GM12878 (cell line): Measurements from ENCODE around the gene ZNF701. TPM values are rescaled to one million over a fixed set of nuclear protein-coding genes. Genes with fewer than 3 reads are reported as not detected.

Experiments
- ATAC-seq: fragments of 200-7000 bp; cut with Tn5 transposase; 3 replicates; pipeline ENCODE4 v1.9.1; 2020; ENCODE audit warnings: mild to moderate bottlenecking, moderate library complexity
- BruUV-seq: library from RNA; stranded (reverse); fragments of 400-500 nt; replicated peaks from 2 replicates; lab custom pipeline; 2021; lab: Mats Ljungman, UMichigan
- CTCF ChIA-PET: fragments of 300-600 bp; sonication (Branson Sonifier 250); formaldehyde crosslinking; extraction: SDS; loops from one replicate; lab custom pipeline; 2021; ENCODE audit warnings: inconsistent platforms; lab: Yijun Ruan, JAX
- POLR2A ChIA-PET: fragments of 350-600 bp; formaldehyde crosslinking; extraction: SDS; loops from one replicate; lab custom pipeline; 2021; ENCODE audit warnings: inconsistent platforms; lab: Charles Lee
- RAD21 ChIA-PET: fragments of 300-600 bp; sonication (Branson Sonifier 250); formaldehyde crosslinking; loops from one replicate; lab custom pipeline; 2023; ENCODE audit warnings: antibody characterized with exemption; ENCODE audit not compliant: unreplicated experiment; lab: Charles Lee
- SMC1A ChIA-PET: fragments of 300-600 bp; sonication (Branson Sonifier 250); formaldehyde crosslinking; loops from one replicate; lab custom pipeline; 2023; ENCODE audit not compliant: unreplicated experiment, uncharacterized antibody; lab: Charles Lee
- DNase-seq: peaks from one replicate; pipeline ENCODE4 v3.0.0-alpha.2; 2011; ENCODE audit warnings: low read depth, low spot score
- FAIRE-seq: peaks from 3 replicates; lab custom pipeline; 2011; peaks lifted over from hg19 to GRCh38; lab: Jason Lieb, UNC
- H2AFZ ChIP-seq: 2 replicates; pipeline ENCODE4 v1.6.0; 2011; ENCODE audit warnings: low read depth, low read length, control low read depth; ENCODE audit not compliant: control insufficient read depth
- H3K27ac ChIP-seq: 2 replicates; pipeline ENCODE4 v1.5.1; 2011; ENCODE audit warnings: control low read depth; ENCODE audit not compliant: control insufficient read depth, insufficient read depth
- H3K27me3 ChIP-seq, 2 experiments: replicated peaks in 1 of 2; 2 replicates each; pipeline versions ENCODE4 v1.6.0 to v1.6.1; 2011; ENCODE audit warnings: low read length in 1 of 2; ENCODE audit not compliant: control insufficient read depth in 2 of 2, insufficient read depth in 2 of 2
- H3K36me3 ChIP-seq, 2 experiments: 2 replicates each; pipeline ENCODE4 v1.5.1; 2011; ENCODE audit warnings: low read length in 1 of 2; ENCODE audit not compliant: control insufficient read depth in 2 of 2, insufficient read depth in 2 of 2
- H3K4me1 ChIP-seq: 2 replicates; pipeline ENCODE4 v1.6.1; 2011; ENCODE audit warnings: mild to moderate bottlenecking, low read length, moderate library complexity, mixed read lengths; ENCODE audit not compliant: control insufficient read depth, insufficient read depth
- H3K4me2 ChIP-seq: 2 replicates; pipeline ENCODE4 v1.6.0; 2011; ENCODE audit warnings: control low read depth; ENCODE audit not compliant: control insufficient read depth, insufficient read depth
- H3K4me3 ChIP-seq: fragments of 200-600 bp; sonication (generic); 2 replicates; pipeline ENCODE4 v1.5.1; 2016
- H3K79me2 ChIP-seq: 2 replicates; pipeline ENCODE4 v1.6.0; 2011; ENCODE audit warnings: low read length; ENCODE audit not compliant: control insufficient read depth, insufficient read depth
- H3K9ac ChIP-seq: 2 replicates; pipeline ENCODE4 v1.8.0; 2011; ENCODE audit warnings: low read length, control low read depth, mixed read lengths; ENCODE audit not compliant: control insufficient read depth, insufficient read depth
- H3K9me3 ChIP-seq: replicated peaks from 3 replicates; pipeline ENCODE4 v1.5.1; 2011; ENCODE audit warnings: mild to moderate bottlenecking, low read length; ENCODE audit not compliant: control insufficient read depth, insufficient read depth
- H4K20me1 ChIP-seq: 2 replicates; pipeline ENCODE4 v1.6.0; 2011; ENCODE audit not compliant: control insufficient read depth, insufficient read depth
- ATF2 ChIP-seq: IDR thresholded peaks from 2 replicates; pipeline ENCODE4 v1.6.1; 2012; ENCODE audit warnings: low read length, inconsistent platforms
- EGR1 ChIP-seq, 2 experiments: IDR thresholded peaks; 1 replicate in 1 of 2; 2 replicates in 1 of 2; pipeline ENCODE4 v1.6.1; 2011 to 2012; ENCODE audit warnings: low read depth in 2 of 2, low read length in 2 of 2, borderline replicate concordance in 1 of 2, mild to moderate bottlenecking in 1 of 2, moderate library complexity in 1 of 2
- NKRF ChIP-seq: fragments of 450-650 bp; conservative IDR thresholded peaks from 2 replicates; pipeline ENCODE4 v1.6.1; 2017; ENCODE audit warnings: mild to moderate bottlenecking, moderate library complexity
- SUZ12 ChIP-seq: fragments of 200-600 bp; sonication (generic); IDR thresholded peaks from one replicate; pipeline ENCODE4 v1.6.1; 2018; ENCODE audit warnings: antibody characterized with exemption, mild to moderate bottlenecking; ENCODE audit not compliant: unreplicated experiment
- WGBS: methylation state at CpG from one replicate; pipeline ENCODE4 v1.1.6; 2016; ENCODE audit warnings: low lambda C conversion rate; ENCODE audit not compliant: insufficient replicate concordance, insufficient coverage; ENCODE audit errors: missing lambda C conversion rate; 5-methylcytosine and 5-hydroxymethylcytosine counted together
- in situ Hi-C: fragments of 300-500 bp; cut with MboI; formaldehyde crosslinking; loops from 9 replicates; pipeline ENCODE4 v1.14.3; 2018; ENCODE audit warnings: mixed read lengths
- intact Hi-C: fragments of 100-400 bp; cut with micrococcal nuclease; formaldehyde crosslinking; loops from one replicate; pipeline ENCODE4 v1.14.2; 2022; ENCODE audit not compliant: unreplicated experiment
- polyA plus RNA-seq, 11 experiments: library from polyadenylated mRNA; depleted of rRNA in 4 of 11; unstranded in 6 of 11; stranded (reverse) in 5 of 11; fragments of >200 nt; fragmentation: Nextera tagmentation in 4 of 11; fragmentation: Illumina TruSeq in 1 of 11; extraction: Ambion mirVana in 4 of 11; extraction: Trizol in 1 of 11; gene quantifications; 1 replicate in 1 of 11; 2 replicates in 10 of 11; pipeline versions ENCODE4 v1.2.1 to v1.2.3, GENCODE V29; 2011 to 2016; ENCODE audit warnings: inconsistent platforms in 2 of 11, missing spikeins in 2 of 11, low read depth in 1 of 11
- total RNA-seq, 4 experiments: library from RNA; depleted of rRNA in 3 of 4; stranded (reverse); fragments of >200 nt in 3 of 4; fragmentation: Illumina TruSeq in 1 of 4; extraction: Trizol in 1 of 4; gene quantifications; 2 replicates each; pipeline versions ENCODE4 v1.2.1 to v1.2.3, GENCODE V29; 2013 to 2021

ZNF701 gene
- total and polyA plus RNA-seq, 10 of the 15 experiments (the other 5 are each of a cell fraction or from before 2014, with no cell fraction given): 3.1 to 18.1 (median 8.0) TPM

GRCh38 chr19:52522551-52522950 is 47.5 kb upstream of the ZNF701 start:
- Histone ChIP-seq H3K79me2 (no peaks in the 10 kb centered on the region; the same call in 1 of the 2 replicates), H2AFZ (no peak overlapping the region), H3K4me1 (no peaks in the 10 kb centered on the region; the same call in 1 of the 2 replicates), H3K4me2 (no peak overlapping the region), H3K9me3 (no peaks in the 10 kb centered on the region; the same call in 1 of the 3 replicates), H3K27me3 (no peaks in the 10 kb centered on the region), H3K27ac (no peak overlapping the region), H3K36me3 (no peaks in the 10 kb centered on the region), H3K9ac (no peak overlapping the region), H3K4me3 (no peak overlapping the region), H4K20me1 (no peaks in the 10 kb centered on the region)
- no peak for ATAC-seq
- CTCF ChIA-PET: no interaction called here
- POLR2A ChIA-PET: no interaction called here
- SMC1A ChIA-PET: no interaction called here
- RAD21 ChIA-PET: no interaction called here
- no peak for FAIRE-seq
- DNase-seq: no peak
- no peak for TF ChIP-seq EGR1 (IDR thresholded peaks at IDR 0.05; ENCODE audit: borderline replicate concordance in 1 of 2, low read depth in 2 of 2, low read length in 2 of 2)
- no TSS peak for BruUV-seq
- intact Hi-C loops (no loop called here), in situ Hi-C loops (no loop called here)
- 64% methylated on average over 6 of the region's 14 CpGs for WGBS

- FAIRE-seq (no peak), ATAC-seq (no peak)
- H3K4me3 ChIP-seq: no peak overlapping the region
- no peaks in the 10 kb centered on the region; the same call in 1 of the 3 replicates for H3K9me3 ChIP-seq
- in situ Hi-C loops: no loop called here
- 76% methylated on average over 20 of the region's 20 CpGs for WGBS
- BruUV-seq: no TSS peak
- intact Hi-C loops: no loop called here
- H2AFZ ChIP-seq: no peak overlapping the region
- no peak overlapping the region for H3K27ac ChIP-seq
- H4K20me1 ChIP-seq: no peaks in the 10 kb centered on the region
- H3K4me1 ChIP-seq: no peaks in the 10 kb centered on the region; the same call in 1 of the 2 replicates
- CTCF ChIA-PET: no interaction called here
- H3K27me3 ChIP-seq: no peaks in the 10 kb centered on the region
- H3K9ac ChIP-seq: no peak overlapping the region
- SMC1A ChIA-PET: no interaction called here
- POLR2A ChIA-PET: no interaction called here
- peaks cover 15% of the 10 kb centered on the region for H3K79me2 ChIP-seq
- RAD21 ChIA-PET: no interaction called here
- no peaks in the 10 kb centered on the region for H3K36me3 ChIP-seq
- TF ChIP-seq NKRF (no peak), ATF2 (no peak), SUZ12 (no peak)
- TF ChIP-seq, all 136 proteins: peak for 0
- no peak for DNase-seq
- no peak overlapping the region for H3K4me2 ChIP-seq
Measured at GRCh38 chr19:52524086-52524485, 46.0 kb upstream of the ZNF701 start.
